Hepatocyte (in vitro differentiated cells): Measurements from ENCODE around the gene MRPL14.

ENCODE experiments used
- EZH2 ChIP-seq: fragments of 200-600 bp; sonication (generic); IDR thresholded peaks from 2 replicates; pipeline ENCODE4 v1.6.1; 2016; ENCODE audit warnings: antibody characterized with exemption, mild to moderate bottlenecking, borderline replicate concordance
- EZH2phosphoT487 ChIP-seq: fragments of 200-600 bp; sonication (generic); IDR thresholded peaks from one replicate; pipeline ENCODE4 v1.6.1; 2018; ENCODE audit warnings: antibody characterized with exemption, mild to moderate bottlenecking, low read depth, moderate library complexity; ENCODE audit not compliant: unreplicated experiment, severe bottlenecking
- TF ChIP-seq, protein P1 (sequence below): fragments of 200-600 bp; sonication (generic); IDR thresholded peaks from 2 replicates; pipeline ENCODE4 v1.5.1; 2016; ENCODE audit warnings: antibody characterized with exemption, mild to moderate bottlenecking; ENCODE audit not compliant: poor library complexity

DNA sequence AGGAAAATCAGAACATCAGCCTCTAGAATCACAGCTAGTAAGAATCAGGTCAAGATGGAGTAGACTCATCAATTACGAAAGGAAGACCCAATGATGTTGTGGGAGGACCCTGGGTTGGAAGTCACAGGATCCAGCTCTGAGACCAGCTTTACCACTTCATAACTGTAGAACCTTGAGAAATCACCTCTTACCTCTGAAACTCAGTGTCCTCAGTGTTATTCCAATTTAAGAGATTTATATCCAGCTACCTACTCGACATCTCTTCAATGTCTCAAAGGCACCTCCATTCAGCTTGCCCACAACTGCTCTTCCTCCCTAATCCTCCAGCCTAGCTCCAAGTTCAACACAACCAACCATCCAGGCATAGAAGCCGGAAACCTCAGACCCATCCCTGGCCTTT, 16.3 kb downstream of the MRPL14 start:
- TF ChIP-seq EZH2 (no peak), EZH2phosphoT487 (no peak)
- TF ChIP-seq, protein P1, sequence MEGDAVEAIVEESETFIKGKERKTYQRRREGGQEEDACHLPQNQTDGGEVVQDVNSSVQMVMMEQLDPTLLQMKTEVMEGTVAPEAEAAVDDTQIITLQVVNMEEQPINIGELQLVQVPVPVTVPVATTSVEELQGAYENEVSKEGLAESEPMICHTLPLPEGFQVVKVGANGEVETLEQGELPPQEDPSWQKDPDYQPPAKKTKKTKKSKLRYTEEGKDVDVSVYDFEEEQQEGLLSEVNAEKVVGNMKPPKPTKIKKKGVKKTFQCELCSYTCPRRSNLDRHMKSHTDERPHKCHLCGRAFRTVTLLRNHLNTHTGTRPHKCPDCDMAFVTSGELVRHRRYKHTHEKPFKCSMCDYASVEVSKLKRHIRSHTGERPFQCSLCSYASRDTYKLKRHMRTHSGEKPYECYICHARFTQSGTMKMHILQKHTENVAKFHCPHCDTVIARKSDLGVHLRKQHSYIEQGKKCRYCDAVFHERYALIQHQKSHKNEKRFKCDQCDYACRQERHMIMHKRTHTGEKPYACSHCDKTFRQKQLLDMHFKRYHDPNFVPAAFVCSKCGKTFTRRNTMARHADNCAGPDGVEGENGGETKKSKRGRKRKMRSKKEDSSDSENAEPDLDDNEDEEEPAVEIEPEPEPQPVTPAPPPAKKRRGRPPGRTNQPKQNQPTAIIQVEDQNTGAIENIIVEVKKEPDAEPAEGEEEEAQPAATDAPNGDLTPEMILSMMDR: no peak
